Thoracic aorta (tissue), 2 donors: Measurements from ENCODE around the gene ATAD5. TPM values are rescaled to one million over a fixed set of nuclear protein-coding genes. Genes with fewer than 3 reads are reported as not detected.

Experiments used
- ATAC-seq: fragments of 150-250 bp; one replicate; pipeline ENCODE4 v1.8.0; 2017; ENCODE audit warnings: low read depth; ENCODE audit not compliant: insufficient number of reproducible peaks, low FRiP score
- DNase-seq: peaks from one replicate; pipeline ENCODE4 v3.0.0-alpha.2; 2020; ENCODE audit warnings: low spot score
- H3K27ac ChIP-seq, 2 donors: fragments of 200-600 bp; sonication (generic); 1 replicate in 1 of 2; 2 replicates in 1 of 2; pipeline ENCODE4 v1.5.1; 2016; ENCODE audit warnings: mild to moderate bottlenecking in 2 of 2, moderate library complexity in 2 of 2
- H3K27me3 ChIP-seq: fragments of 200-600 bp; sonication (generic); replicated peaks from 2 replicates; pipeline ENCODE4 v1.6.0; 2016; ENCODE audit warnings: mild to moderate bottlenecking; ENCODE audit not compliant: insufficient read depth
- H3K36me3 ChIP-seq: fragments of 200-600 bp; sonication (generic); one replicate; pipeline ENCODE4 v1.5.1; 2016
- H3K4me1 ChIP-seq, 2 donors: fragments of 200-600 bp; sonication (generic); 1 replicate in 1 of 2; 2 replicates in 1 of 2; pipeline versions ENCODE4 v1.5.1 to v1.6.0; 2016; ENCODE audit warnings: low read depth in 2 of 2, mild to moderate bottlenecking in 1 of 2; ENCODE audit not compliant: control insufficient read depth in 1 of 2
- H3K4me3 ChIP-seq: fragments of 200-600 bp; sonication (generic); 2 replicates; pipeline ENCODE4 v1.5.1; 2016; ENCODE audit warnings: mild to moderate bottlenecking
- H3K9me3 ChIP-seq: fragments of 200-600 bp; sonication (generic); 2 replicates; pipeline ENCODE4 v1.5.1; 2016
- CTCF ChIP-seq: fragments of 200-600 bp; sonication (generic); IDR thresholded peaks from one replicate; pipeline ENCODE4 v1.5.1; 2019; ENCODE audit warnings: antibody characterized with exemption
- total RNA-seq, 2 donors: library from RNA; depleted of rRNA; stranded (reverse); fragments of >200 nt; gene quantifications; one replicate each; pipeline versions ENCODE4 v1.1.0 to v1.2.3, GENCODE V29; 2016

Gene ATAD5
- total RNA-seq, 2 donors from 2014 or later = 0.81 to 1.3 TPM

DNA sequence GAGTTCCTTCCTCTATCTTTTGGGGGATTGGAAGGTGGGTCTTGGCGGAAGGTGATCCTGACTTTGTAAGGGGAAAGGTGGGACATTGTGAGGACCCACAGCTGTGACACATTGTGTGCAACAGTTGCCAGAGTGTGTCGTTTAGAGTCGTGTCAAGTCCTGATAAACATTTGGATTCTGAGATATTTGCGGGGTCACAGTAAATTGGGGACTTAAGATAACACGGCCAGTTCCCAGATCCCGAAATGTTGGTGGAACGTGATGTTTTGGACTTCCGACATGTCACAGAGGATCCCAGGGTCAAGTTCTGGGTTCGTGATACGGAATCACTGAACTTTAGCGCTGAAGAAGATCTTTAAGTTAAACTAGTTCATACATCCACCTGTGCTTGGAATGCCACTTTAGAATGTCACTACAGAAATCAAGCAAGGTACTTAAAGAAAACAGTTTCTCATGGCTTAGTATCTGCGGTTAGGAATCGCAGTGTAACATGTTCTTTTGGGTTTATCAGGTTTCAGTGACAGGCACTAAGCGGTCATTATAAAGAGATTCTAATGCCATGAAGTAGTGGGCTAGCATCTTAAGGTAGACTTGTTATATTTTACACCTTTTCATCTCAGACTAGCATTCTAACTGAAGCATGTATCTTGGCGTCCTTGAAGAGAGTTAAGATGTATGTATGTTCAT, 815 bp downstream of the ATAD5 start:
- Histone ChIP-seq H3K4me1 (peaks cover 10 to 14% of the 10 kb centered on the region in 2 donors), H3K27me3 (no peaks in the 10 kb centered on the region), H3K4me3 (peak overlapping the region; percentile 92), H3K9me3 (no peaks in the 10 kb centered on the region), H3K36me3 (no peaks in the 10 kb centered on the region), H3K27ac (no peak overlapping the region)
- ATAC-seq (no peak), DNase-seq (no peak)
- TF ChIP-seq CTCF = no peak

DNA sequence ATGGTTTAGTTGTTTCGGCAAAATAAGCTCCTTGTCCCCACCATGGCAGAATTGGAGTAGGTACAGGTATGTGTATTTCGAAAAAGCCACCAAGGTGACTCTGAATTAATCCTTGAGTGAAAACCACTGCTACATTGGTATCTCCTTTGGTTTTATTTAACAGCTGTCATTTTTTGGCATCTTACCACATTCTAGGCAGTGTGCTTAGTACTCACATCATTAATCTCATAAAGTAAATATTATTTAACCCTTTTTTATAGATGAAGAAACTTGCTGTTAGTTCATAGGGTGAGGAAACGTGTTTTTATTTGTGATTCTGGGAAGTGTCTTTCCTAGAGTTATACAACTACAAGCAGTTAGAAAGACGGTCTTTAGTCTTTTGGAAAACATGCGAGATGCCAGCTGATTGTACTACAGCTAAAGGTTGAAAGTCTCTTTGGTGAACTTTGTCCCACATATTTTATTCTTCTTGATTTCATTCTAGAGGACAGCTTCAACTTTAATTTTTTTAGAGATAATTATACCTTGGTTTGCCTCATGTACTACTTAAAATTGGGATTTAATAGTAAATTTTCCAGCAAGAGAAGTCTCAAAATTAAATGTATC, 6.5 kb downstream of the ATAD5 start:
- no peak for TF ChIP-seq CTCF
- H3K4me1 ChIP-seq = no peaks in the 10 kb centered on the region
- H3K9me3 ChIP-seq = no peaks in the 10 kb centered on the region
- no peaks in the 10 kb centered on the region for H3K27me3 ChIP-seq
- H3K36me3 ChIP-seq = no peaks in the 10 kb centered on the region
- DNase-seq (no peak), ATAC-seq (no peak)
- H3K27ac ChIP-seq = no peak overlapping the region
- no peak overlapping the region for H3K4me3 ChIP-seq

- ATAC-seq (no peak), DNase-seq (no peak)
- H3K4me1 ChIP-seq = no peaks in the 10 kb centered on the region
- H3K27me3 ChIP-seq = no peaks in the 10 kb centered on the region
- no peaks in the 10 kb centered on the region for H3K9me3 ChIP-seq
- H3K4me3 ChIP-seq = peak overlapping the region; percentile 44
- no peak for TF ChIP-seq CTCF
- H3K27ac ChIP-seq = no peak overlapping the region
- no peaks in the 10 kb centered on the region for H3K36me3 ChIP-seq
Measured at GRCh38 chr17:30840771-30841170, 9.0 kb downstream of the ATAD5 start.

DNA sequence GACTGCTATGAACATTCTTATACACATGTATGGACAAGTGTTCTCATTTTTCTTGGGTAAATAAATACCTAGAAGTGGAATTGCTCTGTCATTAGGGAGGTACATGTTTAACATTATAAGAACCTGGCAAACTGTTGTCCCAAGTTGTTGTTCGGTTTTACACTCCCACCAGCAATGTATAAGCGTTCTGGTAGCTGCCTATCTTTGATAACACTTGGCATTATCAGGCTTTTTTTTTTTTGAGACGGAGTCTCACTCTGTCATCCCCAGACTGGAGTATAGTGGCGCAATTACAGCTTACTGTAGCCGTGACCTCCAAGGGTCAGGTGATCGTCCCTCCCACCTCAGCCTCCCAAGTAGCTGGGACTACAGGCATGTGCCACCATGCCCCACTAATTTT, 16.3 kb downstream of the ATAD5 start:
- H3K36me3 ChIP-seq = no peaks in the 10 kb centered on the region
- H3K4me1 ChIP-seq = no peaks in the 10 kb centered on the region
- H3K27ac ChIP-seq = no peak overlapping the region
- H3K4me3 ChIP-seq = no peak overlapping the region
- ATAC-seq (no peak), DNase-seq (no peak)
- no peaks in the 10 kb centered on the region for H3K27me3 ChIP-seq
- no peaks in the 10 kb centered on the region for H3K9me3 ChIP-seq
- TF ChIP-seq CTCF = no peak

DNA sequence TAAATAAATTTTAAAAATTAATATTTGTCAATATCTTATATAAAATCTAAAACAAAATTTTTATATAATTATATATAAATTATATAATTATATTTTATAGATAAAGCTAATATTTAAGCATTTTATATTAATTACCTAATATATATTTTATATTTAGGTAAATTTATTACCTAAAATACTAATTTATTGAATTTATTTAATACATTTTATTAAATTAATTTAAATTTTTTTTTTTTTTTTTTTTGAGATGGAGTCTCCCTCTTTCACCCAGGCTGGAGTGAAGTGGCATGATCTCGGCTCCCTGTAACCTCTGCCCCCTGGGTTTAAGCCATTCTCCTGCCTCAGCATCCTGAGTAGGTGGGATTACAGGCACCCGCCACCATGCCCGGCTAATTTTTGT, 22.4 kb downstream of the ATAD5 start:
- Histone ChIP-seq H3K27ac (no peak overlapping the region), H3K9me3 (no peaks in the 10 kb centered on the region), H3K4me3 (no peak overlapping the region), H3K27me3 (no peaks in the 10 kb centered on the region), H3K4me1 (no peaks in the 10 kb centered on the region), H3K36me3 (no peaks in the 10 kb centered on the region)
- DNase-seq = no peak
- ATAC-seq = no peak
- TF ChIP-seq CTCF = no peak
